GM19438 (cell line): ENCODE data around the gene ACTG2.
A peak's percentile ranks its signal among the peaks of the same experiment; 100 is the strongest.
"Not testable (repeated sequence)": the region's sequence is repeated elsewhere in the genome, so short reads cannot be mapped to it uniquely, and the experiment has no call there.

Source experiments
- ATAC-seq: cut with Tn5 transposase; IDR thresholded peaks from one replicate; pipeline ENCODE4 v1.9.1; 2021; ENCODE audit warnings: low read depth; ENCODE audit not compliant: unreplicated experiment

ACTG2 gene

GRCh38 chr2:73891276-73891901 is 1.4 kb upstream of the ACTG2 start:
- ATAC-seq, result no peak

- ATAC-seq, result no peak
Measured at GRCh38 chr2:73893764-73894474, 1.1 kb downstream of the ACTG2 start.

- ATAC-seq, result no peak
Measured at GRCh38 chr2:73894475-73894850, 1.7 kb downstream of the ACTG2 start.

- ATAC-seq, result no peak
Measured at GRCh38 chr2:73894877-73895276, 2.1 kb downstream of the ACTG2 start.

- ATAC-seq, result no peak
Measured at GRCh38 chr2:73895473-73895872, 2.7 kb downstream of the ACTG2 start.

- peak; percentile 64 for ATAC-seq
Measured at GRCh38 chr2:73896362-73897239, 3.8 kb downstream of the ACTG2 start.

GRCh38 chr2:73897240-73897583 is 4.4 kb downstream of the ACTG2 start:
- no peak for ATAC-seq

- no peak for ATAC-seq
Measured at GRCh38 chr2:73897934-73898333, 5.1 kb downstream of the ACTG2 start.

GRCh38 chr2:73899801-73900336 is 7.1 kb downstream of the ACTG2 start:
- ATAC-seq, result no peak

GRCh38 chr2:73901143-73901542 is 8.3 kb downstream of the ACTG2 start:
- no peak for ATAC-seq

GRCh38 chr2:73902284-73902683 is 9.5 kb downstream of the ACTG2 start:
- no peak for ATAC-seq

- ATAC-seq, result no peak
Measured at GRCh38 chr2:73903313-73903712, 10.5 kb downstream of the ACTG2 start.

- not testable (repeated sequence) for ATAC-seq
Measured at GRCh38 chr2:73903949-73904613, 11.3 kb downstream of the ACTG2 start.

- no peak for ATAC-seq
Measured at GRCh38 chr2:73904952-73905351, 12.1 kb downstream of the ACTG2 start.

- ATAC-seq, result no peak
Measured at GRCh38 chr2:73906847-73907505, 14.2 kb downstream of the ACTG2 start.

GRCh38 chr2:73907840-73908452 is 15.1 kb downstream of the ACTG2 start:
- no peak for ATAC-seq

GRCh38 chr2:73908689-73909652 is 16.2 kb downstream of the ACTG2 start:
- ATAC-seq, result no peak

GRCh38 chr2:73910873-73911547 is 18.2 kb downstream of the ACTG2 start:
- ATAC-seq, result no peak
